ENCODE data around the gene ULK1.
A peak's percentile ranks its signal among the peaks of the same experiment; 100 is the strongest.

Gene ULK1

GRCh38 chr12:131894313-131894860 is at the start of gene ULK1:
Gene ULK1 (plus strand): TSS chr12:131894622. CDS start chr12:131895002, 380 bp downstream.
- DNase-seq = peak; percentile 94

GRCh38 chr12:131844656-131845055 is 49.8 kb upstream of the ULK1 start:
- no peak for DNase-seq

- no peak for DNase-seq
Measured at GRCh38 chr12:131845121-131845520, 49.3 kb upstream of the ULK1 start.

GRCh38 chr12:131847456-131847855 is 47.0 kb upstream of the ULK1 start:
- DNase-seq = no peak

- no peak for DNase-seq
Measured at GRCh38 chr12:131848753-131849152, 45.7 kb upstream of the ULK1 start.

- DNase-seq = no peak
Measured at GRCh38 chr12:131849700-131850553, 44.5 kb upstream of the ULK1 start.

GRCh38 chr12:131850856-131851559 is 43.4 kb upstream of the ULK1 start:
- no peak for DNase-seq

- no peak for DNase-seq
Measured at GRCh38 chr12:131851741-131852550, 42.5 kb upstream of the ULK1 start.

- DNase-seq = no peak
Measured at GRCh38 chr12:131852551-131853299, 41.7 kb upstream of the ULK1 start.

GRCh38 chr12:131853832-131854797 is 40.3 kb upstream of the ULK1 start:
- DNase-seq = no peak

- no peak for DNase-seq
Measured at GRCh38 chr12:131854861-131855476, 39.5 kb upstream of the ULK1 start.

- no peak for DNase-seq
Measured at GRCh38 chr12:131855521-131856142, 38.8 kb upstream of the ULK1 start.

- DNase-seq = no peak
Measured at GRCh38 chr12:131856366-131857097, 37.9 kb upstream of the ULK1 start.

- DNase-seq = no peak
Measured at GRCh38 chr12:131857908-131858850, 36.2 kb upstream of the ULK1 start.

GRCh38 chr12:131860472-131861260 is 33.8 kb upstream of the ULK1 start:
- peak; percentile 27 for DNase-seq

- DNase-seq = no peak
Measured at GRCh38 chr12:131861261-131862083, 33.0 kb upstream of the ULK1 start.
